CD4-positive, CD25-positive, alpha-beta regulatory T cell (primary cell): ENCODE results near the gene IQCC. TPM values are rescaled to one million over a fixed set of nuclear protein-coding genes. Genes with fewer than 3 reads are reported as not detected.
A peak's percentile ranks its signal among the peaks of the same experiment; 100 is the strongest.

Source experiments
- ATAC-seq, 2 donors: fragments of 150-1000 bp; cut with Tn5 transposase; one replicate each; pipeline ENCODE4 v1.10.0; 2021; ENCODE audit warnings: low read depth in 2 of 2, moderate number of reproducible peaks in 2 of 2, moderate library complexity in 1 of 2
- DNase-seq, 3 donors: peaks; one replicate each; pipeline versions ENCODE4 v3.0.0 to v3.0.0-alpha.2; 2012 to 2022; ENCODE audit warnings: mixed read lengths in 1 of 3
- H3K27ac ChIP-seq: one replicate; pipeline ENCODE4 v1.7.0; 2013; ENCODE audit warnings: mild to moderate bottlenecking, low read length; ENCODE audit not compliant: insufficient read depth, poor library complexity, severe bottlenecking
- H3K27me3 ChIP-seq: one replicate; pipeline ENCODE4 v1.7.0; 2013; ENCODE audit warnings: low read length; ENCODE audit not compliant: control insufficient read depth, insufficient read depth
- H3K36me3 ChIP-seq: one replicate; pipeline ENCODE4 v1.7.0; 2013; ENCODE audit warnings: mild to moderate bottlenecking, low read length, moderate library complexity; ENCODE audit not compliant: control insufficient read depth, insufficient read depth
- H3K4me1 ChIP-seq: 2 replicates; pipeline ENCODE4 v1.7.0; 2013; ENCODE audit warnings: mild to moderate bottlenecking, low read length; ENCODE audit not compliant: insufficient read depth, control insufficient read depth, poor library complexity, severe bottlenecking
- H3K4me3 ChIP-seq: one replicate; pipeline ENCODE4 v1.7.0; 2013; ENCODE audit warnings: low read depth, mild to moderate bottlenecking, low read length, moderate library complexity
- H3K9me3 ChIP-seq, 2 experiments: 1 replicate in 1 of 2; 2 replicates in 1 of 2; pipeline ENCODE4 v1.7.0; 2013; ENCODE audit warnings: low read length in 2 of 2, mild to moderate bottlenecking in 1 of 2, moderate library complexity in 1 of 2; ENCODE audit not compliant: control insufficient read depth in 2 of 2
- H3K27ac Mint-ChIP-seq, 3 donors: one replicate each; pipeline ENCODE4 v1.8.0; 2020 to 2022; ENCODE audit warnings: mild to moderate bottlenecking in 3 of 3, mixed read lengths in 3 of 3, moderate library complexity in 2 of 3
- H3K27me3 Mint-ChIP-seq: one replicate; pipeline ENCODE4 v1.8.0; 2022; ENCODE audit warnings: mild to moderate bottlenecking, mixed read lengths
- H3K36me3 Mint-ChIP-seq: one replicate; pipeline ENCODE4 v1.8.0; 2020; ENCODE audit warnings: mixed read lengths
- H3K4me1 Mint-ChIP-seq, 4 donors: one replicate each; pipeline ENCODE4 v1.8.0; 2020 to 2022; ENCODE audit warnings: mixed read lengths in 4 of 4, mild to moderate bottlenecking in 1 of 4
- H3K4me3 Mint-ChIP-seq, 4 donors: one replicate each; pipeline ENCODE4 v1.8.0; 2020 to 2022; ENCODE audit warnings: mild to moderate bottlenecking in 4 of 4, mixed read lengths in 4 of 4, moderate library complexity in 3 of 4
- H3K9me3 Mint-ChIP-seq, 7 donors: one replicate each; pipeline ENCODE4 v1.8.0; 2020 to 2022; ENCODE audit warnings: mixed read lengths in 7 of 7, mild to moderate bottlenecking in 3 of 7, moderate library complexity in 2 of 7
- polyA plus RNA-seq, 4 donors: library from polyadenylated mRNA; unstranded; fragments of 300-500 nt; fragmentation: Illumina TruSeq; gene quantifications; one replicate each; pipeline ENCODE4 v1.2.3, GENCODE V29; 2021
- total RNA-seq: library from RNA; stranded (reverse); gene quantifications from one replicate; pipeline ENCODE4 v1.2.3, GENCODE V29; 2022

IQCC gene
- total and polyA plus RNA-seq, 5 donors from 2014 or later, result 0.68 to 2.7 (median 1.6) TPM

- peak overlapping the region; percentile 83 for H3K4me3 ChIP-seq
- H3K27me3 ChIP-seq, result no peaks in the 10 kb centered on the region
- ATAC-seq (no peak), DNase-seq (no peak)
- peaks cover 12% of the 10 kb centered on the region for H3K36me3 Mint-ChIP-seq
- H3K9me3 ChIP-seq, result no peaks in the 10 kb centered on the region
- no peaks in the 10 kb centered on the region for H3K27me3 Mint-ChIP-seq
- H3K4me3 Mint-ChIP-seq, result peak overlapping the region; percentile 85 to 100 (median 93)
- H3K4me1 ChIP-seq, result peaks cover 42% of the 10 kb centered on the region
- peak overlapping the region; percentile 90 to 96 (median 95) for H3K27ac Mint-ChIP-seq
- peaks cover 10% of the 10 kb centered on the region for H3K36me3 ChIP-seq
- H3K9me3 Mint-ChIP-seq, result peaks cover 0 to 1% (median 0%) of the 10 kb centered on the region in 7 donors
- H3K4me1 Mint-ChIP-seq, result peaks cover 10 to 47% (median 30%) of the 10 kb centered on the region in 4 donors
- peak overlapping the region; percentile 85 for H3K27ac ChIP-seq
Measured at GRCh38 chr1:32179193-32179442, 26.4 kb upstream of the IQCC start.

- Histone ChIP-seq H3K4me3 (peak within 1 kb of the TSS; percentile 83), H3K36me3 (peaks cover 15% of the 10 kb centered on the region), H3K27ac (peak within 1 kb of the TSS; percentile 85), H3K9me3 (no peaks in the 10 kb centered on the region), H3K4me1 (peaks cover 47% of the 10 kb centered on the region), H3K27me3 (no peaks in the 10 kb centered on the region)
- H3K36me3 Mint-ChIP-seq, result peaks cover 17% of the 10 kb centered on the region
- DNase-seq (peak; percentile 83 to 93 (median 89)), ATAC-seq (peak; percentile 83 to 87)
- peak within 1 kb of the TSS; percentile 90 to 96 (median 95) for H3K27ac Mint-ChIP-seq
- no peaks in the 10 kb centered on the region for H3K27me3 Mint-ChIP-seq
- H3K4me1 Mint-ChIP-seq, result peaks cover 10 to 52% (median 32%) of the 10 kb centered on the region in 4 donors
- H3K4me3 Mint-ChIP-seq, result peak within 1 kb of the TSS; percentile 85 to 100 (median 94)
- peaks cover 0 to 1% (median 0%) of the 10 kb centered on the region in 7 donors for H3K9me3 Mint-ChIP-seq
Measured at GRCh38 chr1:32179443-32180185, 25.9 kb upstream of the IQCC start, which contains the start of gene TXLNA. TSS of gene TXLNA (plus strand) at chr1:32179675. CDS start at chr1:32180346, 671 bp downstream.

- Histone ChIP-seq H3K4me1 (peaks cover 48% of the 10 kb centered on the region), H3K4me3 (peak overlapping the region; percentile 82), H3K27me3 (no peaks in the 10 kb centered on the region), H3K9me3 (no peaks in the 10 kb centered on the region), H3K36me3 (peaks cover 21% of the 10 kb centered on the region), H3K27ac (peak overlapping the region; percentile 85)
- H3K27me3 Mint-ChIP-seq, result no peaks in the 10 kb centered on the region
- DNase-seq, result peak; percentile 11 to 50 (median 20)
- peaks cover 22% of the 10 kb centered on the region for H3K36me3 Mint-ChIP-seq
- H3K4me3 Mint-ChIP-seq, result peak overlapping the region; percentile 85 to 100 (median 92)
- H3K4me1 Mint-ChIP-seq, result peaks cover 10 to 58% (median 37%) of the 10 kb centered on the region in 4 donors
- H3K27ac Mint-ChIP-seq, result peak overlapping the region; percentile 74 to 91 (median 90)
- ATAC-seq, result no peak
- peaks cover 0 to 1% (median 0%) of the 10 kb centered on the region in 7 donors for H3K9me3 Mint-ChIP-seq
Measured at GRCh38 chr1:32180186-32181060, 25.0 kb upstream of the IQCC start.

DNA sequence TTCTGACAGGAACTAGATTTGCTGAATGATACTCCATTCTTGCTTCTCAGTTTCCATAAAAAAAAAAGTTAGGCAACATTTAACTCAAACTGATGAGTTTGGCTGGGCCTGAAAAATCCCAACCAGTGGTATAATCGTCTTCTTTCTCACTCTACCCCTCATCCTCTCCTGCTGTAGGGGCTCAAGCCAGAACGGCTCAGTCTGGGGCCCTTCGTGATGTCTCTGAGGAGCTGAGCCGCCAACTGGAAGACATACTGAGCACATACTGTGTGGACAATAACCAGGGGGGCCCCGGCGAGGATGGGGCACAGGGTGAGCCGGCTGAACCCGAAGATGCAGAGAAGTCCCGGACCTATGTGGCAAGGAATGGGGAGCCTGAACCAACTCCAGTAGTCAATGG lies 24.4 kb upstream of the IQCC start:
- Mint-ChIP-seq H3K9me3 (peaks cover 0 to 1% (median 0%) of the 10 kb centered on the region in 7 donors), H3K27me3 (no peaks in the 10 kb centered on the region), H3K4me3 (peak overlapping the region; percentile 85 to 100 (median 92)), H3K4me1 (peaks cover 14 to 60% (median 40%) of the 10 kb centered on the region in 4 donors), H3K36me3 (peaks cover 24% of the 10 kb centered on the region), H3K27ac (peak overlapping the region; percentile 74 to 91 (median 90))
- H3K4me1 ChIP-seq, result peaks cover 48% of the 10 kb centered on the region
- no peaks in the 10 kb centered on the region for H3K9me3 ChIP-seq
- H3K4me3 ChIP-seq, result peak overlapping the region; percentile 82
- no peaks in the 10 kb centered on the region for H3K27me3 ChIP-seq
- DNase-seq (no peak), ATAC-seq (no peak)
- H3K36me3 ChIP-seq, result peaks cover 22% of the 10 kb centered on the region
- H3K27ac ChIP-seq, result peak overlapping the region; percentile 85

- no peaks in the 10 kb centered on the region for H3K9me3 ChIP-seq
- DNase-seq, result no peak
- peak overlapping the region; percentile 85 to 100 (median 92) for H3K4me3 Mint-ChIP-seq
- ATAC-seq, result no peak
- H3K27ac Mint-ChIP-seq, result peak overlapping the region; percentile 74 to 91 (median 90)
- peaks cover 17 to 65% (median 45%) of the 10 kb centered on the region in 4 donors for H3K4me1 Mint-ChIP-seq
- H3K36me3 Mint-ChIP-seq, result peaks cover 29% of the 10 kb centered on the region
- H3K9me3 Mint-ChIP-seq, result peaks cover 0 to 1% (median 0%) of the 10 kb centered on the region in 7 donors
- peaks cover 27% of the 10 kb centered on the region for H3K36me3 ChIP-seq
- H3K27me3 ChIP-seq, result no peaks in the 10 kb centered on the region
- H3K27ac ChIP-seq, result peak overlapping the region; percentile 47
- no peak overlapping the region for H3K4me3 ChIP-seq
- no peaks in the 10 kb centered on the region for H3K27me3 Mint-ChIP-seq
- H3K4me1 ChIP-seq, result peaks cover 48% of the 10 kb centered on the region
Measured at GRCh38 chr1:32181563-32181962, 23.9 kb upstream of the IQCC start.

- Histone ChIP-seq H3K4me1 (peaks cover 48% of the 10 kb centered on the region), H3K4me3 (no peak overlapping the region), H3K27me3 (no peaks in the 10 kb centered on the region), H3K9me3 (no peaks in the 10 kb centered on the region), H3K27ac (peak overlapping the region; percentile 47), H3K36me3 (peaks cover 30% of the 10 kb centered on the region)
- no peak for ATAC-seq
- Mint-ChIP-seq H3K4me3 (peak overlapping the region; percentile 58 to 100 (median 68)), H3K4me1 (peaks cover 17 to 66% (median 48%) of the 10 kb centered on the region in 4 donors), H3K36me3 (peaks cover 31% of the 10 kb centered on the region), H3K27me3 (no peaks in the 10 kb centered on the region), H3K9me3 (peaks cover 0 to 1% (median 0%) of the 10 kb centered on the region in 7 donors), H3K27ac (peak overlapping the region in 2 of 3 donors; percentile 55 to 90)
- no peak for DNase-seq
Measured at GRCh38 chr1:32182060-32182459, 23.4 kb upstream of the IQCC start.

DNA sequence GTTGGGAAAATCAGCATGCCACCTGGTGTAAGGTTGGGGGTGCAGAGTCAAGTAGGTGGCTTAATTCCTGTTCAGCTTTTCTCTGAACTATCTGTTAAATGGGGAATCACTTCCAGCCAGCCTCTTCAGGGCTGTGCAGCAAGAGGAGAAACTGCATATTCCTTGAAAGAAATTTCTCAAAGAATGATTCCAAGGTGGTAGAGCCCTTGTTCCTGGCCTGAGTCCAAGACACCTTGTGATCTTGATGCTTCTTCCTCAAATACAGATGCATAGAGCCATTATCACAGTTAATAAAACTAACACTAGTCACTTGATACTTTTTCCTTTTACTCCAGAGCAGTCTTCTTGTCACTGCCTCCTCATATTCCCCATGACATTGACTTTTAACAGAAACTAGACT lies 20.8 kb upstream of the IQCC start:
- peak overlapping the region in 3 of 4 donors; percentile 7 to 80 (median 38) for H3K4me3 Mint-ChIP-seq
- Histone ChIP-seq H3K36me3 (peaks cover 53% of the 10 kb centered on the region), H3K4me1 (peaks cover 38% of the 10 kb centered on the region), H3K27ac (no peak overlapping the region), H3K27me3 (no peaks in the 10 kb centered on the region), H3K4me3 (no peak overlapping the region), H3K9me3 (no peaks in the 10 kb centered on the region)
- DNase-seq (no peak), ATAC-seq (no peak)
- H3K9me3 Mint-ChIP-seq, result peaks cover 0 to under 1% (median 0%) of the 10 kb centered on the region in 7 donors
- H3K27ac Mint-ChIP-seq, result peak overlapping the region in 1 of 3 donors; percentile 34
- H3K36me3 Mint-ChIP-seq, result peaks cover 51% of the 10 kb centered on the region
- no peaks in the 10 kb centered on the region for H3K27me3 Mint-ChIP-seq
- H3K4me1 Mint-ChIP-seq, result peaks cover 17 to 59% (median 46%) of the 10 kb centered on the region in 4 donors
